H1 (cell line): ENCODE data around the gene TMEM35A. TPM values are rescaled to one million over a fixed set of nuclear protein-coding genes. Genes with fewer than 3 reads are reported as not detected.

Experiments
- CTCF ChIA-PET: fragments of 300-600 bp; sonication (Branson Sonifier 250); formaldehyde crosslinking; loops from one replicate; lab custom pipeline; 2021; ENCODE audit not compliant: partially characterized antibody; lab: Charles Lee
- POLR2A ChIA-PET: fragments of 300-600 bp; sonication (Branson Sonifier 250); formaldehyde crosslinking; loops from one replicate; lab custom pipeline; 2021; ENCODE audit warnings: inconsistent platforms; ENCODE audit not compliant: partially characterized antibody; lab: Charles Lee
- DNase-seq, 2 experiments: peaks; one replicate each; pipeline versions ENCODE4 v3.0.0 to v3.0.0-alpha.2; 2010 to 2022; ENCODE audit warnings: low spot score in 2 of 2, low read depth in 1 of 2, mixed read lengths in 1 of 2
- FAIRE-seq: peaks from 2 replicates; lab custom pipeline; 2011; peaks lifted over from hg19 to GRCh38; lab: Jason Lieb, UNC
- H2AFZ ChIP-seq: 2 replicates; pipeline ENCODE4 v1.8.1; 2012; ENCODE audit warnings: low read length, inconsistent platforms
- H2AK5ac ChIP-seq: 2 replicates; pipeline ENCODE4 v1.6.1; 2013; ENCODE audit warnings: low read depth, low read length
- H2BK120ac ChIP-seq: replicated peaks from 2 replicates; pipeline ENCODE3; 2013; ENCODE audit warnings: low read depth, low read length, inconsistent platforms
- H2BK12ac ChIP-seq: 2 replicates; pipeline ENCODE4 v1.6.1; 2013; ENCODE audit warnings: low read depth, low read length
- H2BK15ac ChIP-seq: 2 replicates; pipeline ENCODE4 v1.6.1; 2013; ENCODE audit warnings: low read length
- H2BK20ac ChIP-seq: 2 replicates; pipeline ENCODE4 v1.6.1; 2013; ENCODE audit warnings: low read length
- H2BK5ac ChIP-seq: 2 replicates; pipeline ENCODE4 v1.6.1; 2013; ENCODE audit warnings: low read depth, low read length
- H3K14ac ChIP-seq: 2 replicates; pipeline ENCODE4 v1.6.1; 2013; ENCODE audit warnings: inconsistent platforms; ENCODE audit not compliant: insufficient read length
- H3K18ac ChIP-seq: 2 replicates; pipeline ENCODE4 v1.6.1; 2013; ENCODE audit warnings: low read length; ENCODE audit errors: extremely low read depth
- H3K23ac ChIP-seq: 2 replicates; pipeline ENCODE4 v1.6.1; 2013; ENCODE audit warnings: inconsistent platforms; ENCODE audit not compliant: insufficient read length
- H3K23me2 ChIP-seq: 2 replicates; pipeline ENCODE4 v1.6.1; 2013; ENCODE audit warnings: low read depth, low read length
- H3K27ac ChIP-seq: 2 replicates; pipeline ENCODE4 v1.6.1; 2011; ENCODE audit warnings: low read depth, low read length, inconsistent platforms
- H3K27me3 ChIP-seq, 4 experiments: replicated peaks in 1 of 4; 1 replicate in 1 of 4; 2 replicates in 3 of 4; pipeline versions ENCODE4 v1.6.1 to v1.8.1; 2011 to 2013; ENCODE audit warnings: low read length in 3 of 4, mild to moderate bottlenecking in 3 of 4, inconsistent platforms in 2 of 4, mixed read lengths in 2 of 4, moderate library complexity in 1 of 4; ENCODE audit not compliant: control insufficient read depth in 3 of 4, insufficient read depth in 3 of 4; ENCODE audit errors: extremely low read depth in 1 of 4
- H3K36me3 ChIP-seq, 4 experiments: 2 replicates each; pipeline versions ENCODE4 v1.6.1 to v1.8.1; 2011 to 2013; ENCODE audit warnings: mild to moderate bottlenecking in 4 of 4, low read length in 3 of 4, moderate library complexity in 2 of 4, control low read depth in 1 of 4, inconsistent platforms in 1 of 4; ENCODE audit not compliant: insufficient read depth in 4 of 4, control insufficient read depth in 2 of 4
- H3K4ac ChIP-seq: replicated peaks from 2 replicates; pipeline ENCODE3; 2013; ENCODE audit warnings: low read length, low read depth, mixed read lengths, inconsistent platforms; ENCODE audit not compliant: insufficient read length
- H3K4me1 ChIP-seq, 4 experiments: replicated peaks in 1 of 4; 1 replicate in 1 of 4; 2 replicates in 3 of 4; pipeline versions ENCODE4 v1.6.1 to v1.8.1; 2011 to 2013; ENCODE audit warnings: low read length in 3 of 4, inconsistent platforms in 2 of 4, mixed read lengths in 1 of 4; ENCODE audit not compliant: insufficient read depth in 4 of 4, control insufficient read depth in 3 of 4
- H3K4me2 ChIP-seq, 2 experiments: 2 replicates each; pipeline versions ENCODE4 v1.6.1 to v1.8.1; 2011 to 2013; ENCODE audit warnings: low read depth in 2 of 2, low read length in 2 of 2, control low read depth in 1 of 2, inconsistent platforms in 1 of 2, mild to moderate bottlenecking in 1 of 2; ENCODE audit not compliant: insufficient read depth in 1 of 2
- H3K4me3 ChIP-seq, 4 experiments: fragments of 200-600, 300-600 bp in 1 of 4; sonication (generic), shearing (Covaris generic), sonication (Bioruptor Twin) in 1 of 4; 2 replicates each; pipeline versions ENCODE4 v1.5.1 to v1.8.1; 2011 to 2016; ENCODE audit warnings: low read length in 4 of 4, low read depth in 3 of 4, control low read depth in 2 of 4, inconsistent platforms in 2 of 4, mild to moderate bottlenecking in 2 of 4, mixed read lengths in 1 of 4, moderate library complexity in 1 of 4; ENCODE audit not compliant: insufficient read depth in 2 of 4; ENCODE audit errors: extremely low read depth in 1 of 4
- H3K56ac ChIP-seq: replicated peaks from 2 replicates; pipeline ENCODE3; 2013; ENCODE audit warnings: low read depth, mild to moderate bottlenecking, mixed read lengths, low read length, inconsistent platforms; ENCODE audit not compliant: insufficient read length
- H3K79me1 ChIP-seq: 2 replicates; pipeline ENCODE4 v1.6.1; 2013; ENCODE audit warnings: low read depth, low read length, control low read depth
- H3K79me2 ChIP-seq, 2 experiments: 2 replicates each; pipeline versions ENCODE4 v1.6.1 to v1.8.1; 2012 to 2013; ENCODE audit warnings: low read length in 2 of 2, mild to moderate bottlenecking in 2 of 2, inconsistent platforms in 1 of 2; ENCODE audit not compliant: insufficient read depth in 2 of 2, control insufficient read depth in 1 of 2
- H3K9ac ChIP-seq, 4 experiments: replicated peaks in 1 of 4; 1 replicate in 1 of 4; 2 replicates in 3 of 4; pipeline versions ENCODE4 v1.6.1 to v1.8.1; 2011 to 2013; ENCODE audit warnings: low read depth in 3 of 4, low read length in 3 of 4, control low read depth in 2 of 4, mild to moderate bottlenecking in 2 of 4, moderate library complexity in 2 of 4, inconsistent platforms in 1 of 4; ENCODE audit errors: extremely low read depth in 1 of 4
- H3K9me3 ChIP-seq, 2 experiments: 2 replicates each; pipeline versions ENCODE4 v1.6.1 to v1.8.1; 2012 to 2013; ENCODE audit warnings: mild to moderate bottlenecking in 2 of 2, moderate library complexity in 2 of 2, control low read depth in 1 of 2, inconsistent platforms in 1 of 2, low read depth in 1 of 2, low read length in 1 of 2, mixed read lengths in 1 of 2; ENCODE audit not compliant: insufficient read depth in 2 of 2
- H4K20me1 ChIP-seq, 2 experiments: replicated peaks in 1 of 2; 2 replicates each; pipeline versions ENCODE3 to v1.8.1; 2011 to 2013; ENCODE audit warnings: inconsistent platforms in 2 of 2, low read length in 2 of 2, mild to moderate bottlenecking in 1 of 2; ENCODE audit not compliant: insufficient read depth in 2 of 2, control insufficient read depth in 1 of 2
- H4K5ac ChIP-seq: 2 replicates; pipeline ENCODE4 v1.6.1; 2013; ENCODE audit warnings: low read length, low read depth, mixed read lengths, inconsistent platforms; ENCODE audit not compliant: insufficient read length
- H4K8ac ChIP-seq: 2 replicates; pipeline ENCODE4 v1.8.0; 2013; ENCODE audit warnings: mild to moderate bottlenecking, moderate library complexity, low read length, inconsistent platforms; ENCODE audit not compliant: insufficient read depth; ENCODE audit errors: extremely low read depth
- H4K91ac ChIP-seq: replicated peaks from 2 replicates; pipeline ENCODE3; 2013; ENCODE audit warnings: low read length, mixed read lengths, inconsistent platforms; ENCODE audit not compliant: insufficient read length
- ASH2L ChIP-seq: fragments of 200-600, 300-600 bp; sonication (generic); IDR thresholded peaks from one replicate; pipeline ENCODE4 v1.7.1; 2017; ENCODE audit warnings: low read length
- BACH1 ChIP-seq: IDR thresholded peaks from 2 replicates; pipeline ENCODE4 v1.6.1; 2012; ENCODE audit warnings: low read length, improper control_type of control experiment
- BRCA1 ChIP-seq: IDR thresholded peaks from 2 replicates; pipeline ENCODE4 v1.6.1; 2012; ENCODE audit warnings: low read depth, low read length, improper control_type of control experiment
- CBX5 ChIP-seq: fragments of 300-800, 300-1000 bp; sonication (generic); IDR thresholded peaks from 2 replicates; pipeline ENCODE4 v1.7.1; 2016; ENCODE audit warnings: antibody characterized with exemption, low read length, low read depth
- CHD2 ChIP-seq: IDR thresholded peaks from 2 replicates; pipeline ENCODE4 v1.6.1; 2012; ENCODE audit warnings: low read length, improper control_type of control experiment
- EP300 ChIP-seq, 2 experiments: IDR thresholded peaks; 1 replicate in 1 of 2; 2 replicates in 1 of 2; pipeline ENCODE4 v1.6.1; 2011 to 2012; ENCODE audit warnings: low read depth in 2 of 2, low read length in 2 of 2, mild to moderate bottlenecking in 2 of 2, borderline replicate concordance in 1 of 2, inconsistent platforms in 1 of 2, moderate library complexity in 1 of 2
- FOSL1 ChIP-seq: IDR thresholded peaks from 2 replicates; pipeline ENCODE4 v1.6.1; 2011; ENCODE audit warnings: mild to moderate bottlenecking, low read depth, low read length, moderate library complexity; ENCODE audit not compliant: insufficient read depth
- SIN3A ChIP-seq, 2 experiments: IDR thresholded peaks in 1 of 2; conservative IDR thresholded peaks in 1 of 2; 2 replicates each; pipeline ENCODE4 v1.6.1; 2011 to 2012; ENCODE audit warnings: low read length in 2 of 2, improper control_type of control experiment in 1 of 2, low read depth in 1 of 2, mild to moderate bottlenecking in 1 of 2
- SIRT6 ChIP-seq: IDR thresholded peaks from one replicate; pipeline ENCODE4 v1.7.1; 2012; ENCODE audit warnings: low read length, inconsistent platforms
- SP1 ChIP-seq: IDR thresholded peaks from 2 replicates; pipeline ENCODE4 v1.6.1; 2011; ENCODE audit warnings: low read depth, low read length
- TAF1 ChIP-seq: IDR thresholded peaks from 2 replicates; pipeline ENCODE4 v1.6.1; 2011; ENCODE audit warnings: mild to moderate bottlenecking, low read depth, low read length
- WGBS, 2 experiments: shearing (Covaris generic) in 1 of 2; methylation state at CpG; one replicate each; pipeline versions ENCODE4 v1.1.6 to v1.1.7; 2013 to 2015; ENCODE audit warnings: low lambda C conversion rate in 2 of 2, mixed read lengths in 2 of 2, inconsistent platforms in 1 of 2, low coverage in 1 of 2, missing lambda C conversion rate in 1 of 2; ENCODE audit not compliant: insufficient replicate concordance in 2 of 2, insufficient coverage in 1 of 2, insufficient read length in 1 of 2; ENCODE audit errors: extremely low coverage in 1 of 2, missing lambda C conversion rate in 1 of 2; 5-methylcytosine and 5-hydroxymethylcytosine counted together
- polyA plus RNA-seq, 7 experiments: library from polyadenylated mRNA; depleted of rRNA in 3 of 7; stranded (reverse) in 5 of 7; unstranded in 2 of 7; fragments of >200 nt in 5 of 7; fragments of 200-250 nt in 2 of 7; gene quantifications; 1 replicate in 5 of 7; 2 replicates in 1 of 7; 4 replicates in 1 of 7; pipeline versions ENCODE4 v1.2.1 to v1.2.3, GENCODE V29; 2011 to 2013; ENCODE audit warnings: missing spikeins in 2 of 7, mixed read lengths in 2 of 7
- total RNA-seq: library from RNA; stranded (reverse); fragmentation: NEBNext Ultra II Directional; extraction: Animal tissue kit (Norgen Biotek cat#: 25700); gene quantifications from 2 replicates; pipeline ENCODE4 v1.2.1, GENCODE V29; 2021
- TF ChIP-seq, protein P1 (sequence below): IDR thresholded peaks from 2 replicates; pipeline ENCODE4 v1.6.1; 2012; ENCODE audit warnings: inconsistent platforms
- TF ChIP-seq, protein P2 (sequence below): IDR thresholded peaks from 2 replicates; pipeline ENCODE4 v1.6.1; 2012; ENCODE audit warnings: low read length, inconsistent platforms

TMEM35A gene
- total and polyA plus RNA-seq, 2 of the 8 experiments (the other 6 are each of a cell fraction or from before 2014, with no cell fraction given) = 5.5 to 5.8 TPM

DNA sequence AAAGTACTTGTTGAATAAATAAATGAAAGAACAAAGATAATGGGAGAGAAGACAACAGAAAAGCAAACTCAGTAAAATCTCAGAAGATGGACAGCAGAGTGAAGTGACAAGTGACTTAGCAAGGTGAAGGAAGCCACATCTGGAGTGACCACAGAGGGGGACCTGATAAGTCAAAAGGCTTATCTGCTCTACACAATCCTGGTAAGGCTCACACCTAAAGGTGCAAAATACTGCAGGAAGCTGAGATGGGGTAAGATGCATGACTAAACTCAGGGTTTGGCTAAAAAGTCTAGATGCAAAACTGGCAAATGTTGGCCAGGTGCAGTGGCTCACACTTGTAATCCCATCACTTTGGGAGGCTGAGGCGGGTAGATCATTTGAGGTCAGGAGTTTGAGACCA lies 49.0 kb upstream of the TMEM35A start:
- peaks cover 0 to 7% (median 3%) of the 10 kb centered on the region in 4 experiments; a peak in 2 of 8 replicates for H3K36me3 ChIP-seq
- H3K79me2 ChIP-seq = no peaks in the 10 kb centered on the region
- no peak overlapping the region for H2BK12ac ChIP-seq
- H4K91ac ChIP-seq = no peak overlapping the region
- no peak overlapping the region for H3K14ac ChIP-seq
- H3K4me2 ChIP-seq = no peak overlapping the region
- no peak overlapping the region for H4K5ac ChIP-seq
- no peak overlapping the region for H2BK120ac ChIP-seq
- H3K56ac ChIP-seq = no peak overlapping the region
- no peak overlapping the region for H3K4ac ChIP-seq
- H4K8ac ChIP-seq = no peak overlapping the region
- no peak overlapping the region for H2BK15ac ChIP-seq
- no peak for FAIRE-seq
- no peak overlapping the region for H3K23ac ChIP-seq
- no peak overlapping the region for H2BK20ac ChIP-seq
- H3K4me3 ChIP-seq = no peak overlapping the region
- H2AK5ac ChIP-seq = no peak overlapping the region
- ChIA-PET CTCF (interaction anchor here (0.6 kb wide), 1 partner anchor 153 kb away, joined by 3 read pairs; no protein-coding TSS in a partner anchor), POLR2A (no interaction called here)
- no peak overlapping the region for H3K9ac ChIP-seq
- H3K18ac ChIP-seq = no peak overlapping the region
- no peaks in the 10 kb centered on the region for H4K20me1 ChIP-seq
- no peak overlapping the region for H2BK5ac ChIP-seq
- no peak for TF ChIP-seq BACH1
- no peak for TF ChIP-seq SIRT6
- TF ChIP-seq CBX5 = no peak
- no peak for TF ChIP-seq CHD2
- TF ChIP-seq SIN3A (conservative IDR thresholded peaks at IDR 0.05 in 1 of 2, IDR thresholded peaks at IDR 0.05 in 1 of 2; ENCODE audit: low read depth in 1 of 2, low read length in 2 of 2) = no peak
- no peak for TF ChIP-seq BRCA1
- no peak for TF ChIP-seq FOSL1
- TF ChIP-seq SP1 = no peak
- no peak for TF ChIP-seq TAF1
- TF ChIP-seq, protein P1, sequence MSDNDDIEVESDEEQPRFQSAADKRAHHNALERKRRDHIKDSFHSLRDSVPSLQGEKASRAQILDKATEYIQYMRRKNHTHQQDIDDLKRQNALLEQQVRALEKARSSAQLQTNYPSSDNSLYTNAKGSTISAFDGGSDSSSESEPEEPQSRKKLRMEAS = no peak
- no peak for TF ChIP-seq EP300 (IDR thresholded peaks at IDR 0.05; ENCODE audit: borderline replicate concordance in 1 of 2, low read depth in 2 of 2, low read length in 2 of 2)
- TF ChIP-seq, protein P2, sequence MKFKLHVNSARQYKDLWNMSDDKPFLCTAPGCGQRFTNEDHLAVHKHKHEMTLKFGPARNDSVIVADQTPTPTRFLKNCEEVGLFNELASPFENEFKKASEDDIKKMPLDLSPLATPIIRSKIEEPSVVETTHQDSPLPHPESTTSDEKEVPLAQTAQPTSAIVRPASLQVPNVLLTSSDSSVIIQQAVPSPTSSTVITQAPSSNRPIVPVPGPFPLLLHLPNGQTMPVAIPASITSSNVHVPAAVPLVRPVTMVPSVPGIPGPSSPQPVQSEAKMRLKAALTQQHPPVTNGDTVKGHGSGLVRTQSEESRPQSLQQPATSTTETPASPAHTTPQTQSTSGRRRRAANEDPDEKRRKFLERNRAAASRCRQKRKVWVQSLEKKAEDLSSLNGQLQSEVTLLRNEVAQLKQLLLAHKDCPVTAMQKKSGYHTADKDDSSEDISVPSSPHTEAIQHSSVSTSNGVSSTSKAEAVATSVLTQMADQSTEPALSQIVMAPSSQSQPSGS = no peak
- no peak for TF ChIP-seq ASH2L
- no peaks in the 10 kb centered on the region for H3K79me1 ChIP-seq
- H3K23me2 ChIP-seq = no peaks in the 10 kb centered on the region
- H2AFZ ChIP-seq = no peak overlapping the region
- no peaks in the 10 kb centered on the region for H3K4me1 ChIP-seq
- no peaks in the 10 kb centered on the region for H3K9me3 ChIP-seq
- DNase-seq = no peak
- no peak overlapping the region for H3K27ac ChIP-seq
- H3K27me3 ChIP-seq = no peaks in the 10 kb centered on the region
- WGBS, 2 experiments = no CpG with 5 or more reads among the region's 1 CpG
